ENCODE results near the gene ANXA1.
A peak's percentile ranks its signal among the peaks of the same experiment; 100 is the strongest.

The ANXA1 gene

DNA sequence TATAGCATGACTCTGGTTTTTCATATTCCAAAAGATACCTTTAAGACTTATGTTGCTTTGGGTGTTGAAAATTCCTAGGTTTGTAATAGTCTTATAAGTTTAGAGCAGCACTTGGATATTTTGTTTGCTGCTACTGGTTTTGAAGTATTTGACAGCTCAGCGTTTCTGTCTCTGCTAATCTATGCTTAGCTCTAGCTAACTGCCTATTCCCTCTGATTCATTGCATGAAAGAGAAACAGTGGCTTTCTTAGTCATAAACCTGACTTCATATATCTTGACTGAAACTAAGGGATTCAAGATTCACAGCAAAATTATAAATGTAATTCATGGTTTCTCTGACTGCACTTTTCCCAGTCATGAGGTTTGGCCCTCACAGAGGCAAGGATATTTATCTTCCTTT is 35.6 kb upstream of the ANXA1 start:
- peak; percentile 80 for DNase-seq (ENCODE audit: low read depth)
- H3K4me3 ChIP-seq (ENCODE audit: control insufficient read depth, low read depth, low read length): no peak overlapping the region
- TF ChIP-seq, protein P1, sequence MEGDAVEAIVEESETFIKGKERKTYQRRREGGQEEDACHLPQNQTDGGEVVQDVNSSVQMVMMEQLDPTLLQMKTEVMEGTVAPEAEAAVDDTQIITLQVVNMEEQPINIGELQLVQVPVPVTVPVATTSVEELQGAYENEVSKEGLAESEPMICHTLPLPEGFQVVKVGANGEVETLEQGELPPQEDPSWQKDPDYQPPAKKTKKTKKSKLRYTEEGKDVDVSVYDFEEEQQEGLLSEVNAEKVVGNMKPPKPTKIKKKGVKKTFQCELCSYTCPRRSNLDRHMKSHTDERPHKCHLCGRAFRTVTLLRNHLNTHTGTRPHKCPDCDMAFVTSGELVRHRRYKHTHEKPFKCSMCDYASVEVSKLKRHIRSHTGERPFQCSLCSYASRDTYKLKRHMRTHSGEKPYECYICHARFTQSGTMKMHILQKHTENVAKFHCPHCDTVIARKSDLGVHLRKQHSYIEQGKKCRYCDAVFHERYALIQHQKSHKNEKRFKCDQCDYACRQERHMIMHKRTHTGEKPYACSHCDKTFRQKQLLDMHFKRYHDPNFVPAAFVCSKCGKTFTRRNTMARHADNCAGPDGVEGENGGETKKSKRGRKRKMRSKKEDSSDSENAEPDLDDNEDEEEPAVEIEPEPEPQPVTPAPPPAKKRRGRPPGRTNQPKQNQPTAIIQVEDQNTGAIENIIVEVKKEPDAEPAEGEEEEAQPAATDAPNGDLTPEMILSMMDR (conservative IDR thresholded peaks at IDR 0.05; ENCODE audit: control insufficient read depth, insufficient read depth, low read depth, low read length): no peak

- H3K4me3 ChIP-seq (ENCODE audit: control insufficient read depth, low read depth, low read length): no peak overlapping the region
- TF ChIP-seq, protein P1 (conservative IDR thresholded peaks at IDR 0.05; ENCODE audit: control insufficient read depth, insufficient read depth, low read depth, low read length): no peak
- no peak for DNase-seq (ENCODE audit: low read depth)
These were observed 34.8 kb upstream of the ANXA1 start for GRCh38 chr9:73116880-73117279.

DNA sequence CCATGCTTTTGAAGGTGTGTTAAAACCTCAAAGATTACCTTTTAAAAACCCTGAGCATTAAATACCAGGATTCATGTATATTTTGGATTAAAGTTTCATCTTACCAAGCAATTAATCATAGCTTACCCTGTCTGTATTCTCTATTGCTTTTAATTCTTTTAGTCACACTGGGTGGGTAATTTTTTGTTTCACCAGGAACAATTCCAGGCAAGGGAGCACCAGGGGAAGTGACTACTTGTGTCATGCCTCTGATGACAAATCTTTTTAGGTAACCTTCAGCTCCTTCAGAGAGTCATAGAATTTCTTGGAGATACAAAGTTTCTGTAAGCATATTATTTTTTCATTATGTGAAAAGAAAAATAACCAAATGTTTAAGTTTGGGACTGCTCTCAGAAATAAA is 33.4 kb upstream of the ANXA1 start:
- TF ChIP-seq, protein P1 (conservative IDR thresholded peaks at IDR 0.05; ENCODE audit: control insufficient read depth, insufficient read depth, low read depth, low read length): no peak
- H3K4me3 ChIP-seq (ENCODE audit: control insufficient read depth, low read depth, low read length): no peak overlapping the region
- DNase-seq (ENCODE audit: low read depth): peak; percentile 44

DNA sequence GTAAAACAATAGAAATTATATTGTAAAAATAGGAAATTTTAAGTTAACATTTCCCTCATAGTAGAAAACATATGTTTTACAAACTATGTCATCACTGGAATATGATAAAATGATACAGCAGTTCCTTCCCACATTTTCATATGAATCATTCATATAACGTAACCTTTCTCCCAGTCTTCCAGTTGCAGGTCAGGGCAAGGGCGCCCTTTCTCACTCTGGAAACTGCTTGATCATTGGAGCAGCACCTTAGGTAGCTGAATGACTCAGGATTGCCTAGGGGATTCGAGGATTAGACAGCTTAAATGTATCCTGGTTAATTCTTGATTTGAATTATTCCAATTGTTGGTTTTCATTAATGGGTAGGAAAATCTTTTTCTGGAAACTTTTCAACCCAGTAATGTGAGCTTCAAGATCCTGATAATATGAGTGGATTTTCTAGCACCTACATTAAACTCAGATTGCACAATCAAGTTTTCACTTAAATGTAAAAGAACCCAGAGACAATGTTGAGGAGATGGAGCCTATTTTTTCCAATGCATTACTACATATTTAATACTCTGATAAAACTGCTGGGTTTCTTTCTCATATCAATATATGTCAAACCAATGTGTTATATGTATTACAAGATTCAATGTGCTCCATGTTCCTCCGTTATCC is 32.6 kb upstream of the ANXA1 start:
- H3K4me3 ChIP-seq (ENCODE audit: control insufficient read depth, low read depth, low read length): no peak overlapping the region
- DNase-seq (ENCODE audit: low read depth): peak; percentile 91
- TF ChIP-seq, protein P1 (conservative IDR thresholded peaks at IDR 0.05; ENCODE audit: control insufficient read depth, insufficient read depth, low read depth, low read length): no peak

DNA sequence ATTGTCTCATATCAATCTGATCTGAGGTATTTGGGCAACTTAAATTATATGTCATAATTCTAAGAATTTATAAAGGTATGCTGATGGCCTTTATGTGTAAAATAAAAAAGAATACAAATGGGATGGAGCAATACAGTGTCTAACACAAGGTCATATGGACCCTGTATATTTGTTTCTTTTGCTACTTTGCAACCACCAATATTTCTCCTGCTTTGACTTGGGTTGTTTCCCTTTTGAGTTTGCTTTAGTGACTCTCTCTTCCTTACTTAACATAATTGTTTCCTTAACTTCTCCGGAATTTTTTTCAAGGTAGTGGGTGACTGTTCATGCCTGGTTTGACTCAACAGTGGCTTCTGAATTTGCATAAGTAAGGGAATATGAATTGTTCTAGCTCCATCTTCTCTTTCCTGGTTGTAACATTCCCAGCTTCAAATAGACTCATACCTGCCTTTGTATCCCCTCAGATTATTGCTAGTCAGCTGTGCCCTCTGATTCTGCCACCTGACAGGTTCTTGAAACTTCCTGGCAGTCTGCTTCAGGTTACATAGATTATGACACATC is 30.2 kb upstream of the ANXA1 start:
- TF ChIP-seq, protein P1 (conservative IDR thresholded peaks at IDR 0.05; ENCODE audit: control insufficient read depth, insufficient read depth, low read depth, low read length): no peak
- DNase-seq (ENCODE audit: low read depth): no peak
- no peak overlapping the region for H3K4me3 ChIP-seq (ENCODE audit: control insufficient read depth, low read depth, low read length)

GRCh38 chr9:73125651-73126050 is 26.0 kb upstream of the ANXA1 start:
- peak; percentile 80 for DNase-seq (ENCODE audit: low read depth)
- no peak overlapping the region for H3K4me3 ChIP-seq (ENCODE audit: control insufficient read depth, low read depth, low read length)
- TF ChIP-seq, protein P1 (conservative IDR thresholded peaks at IDR 0.05; ENCODE audit: control insufficient read depth, insufficient read depth, low read depth, low read length): no peak

Measured in fibroblast of mammary gland (primary cell).